Adipocyte (in vitro differentiated cells): ENCODE results near the gene CACNA1E.

ENCODE experiments used
- DNase-seq: peaks from one replicate; pipeline ENCODE4 v3.0.0-alpha.2; 2015; ENCODE audit warnings: low read depth
- H3K27me3 ChIP-seq: replicated peaks from 2 replicates; pipeline ENCODE4 v1.7.0; 2013; ENCODE audit warnings: mild to moderate bottlenecking, low read length, moderate library complexity; ENCODE audit not compliant: control insufficient read depth, insufficient read depth
- H3K36me3 ChIP-seq: 2 replicates; pipeline ENCODE4 v1.7.0; 2013; ENCODE audit warnings: low read length, mild to moderate bottlenecking, moderate library complexity; ENCODE audit not compliant: control insufficient read depth, insufficient read depth, severe bottlenecking
- H3K4me1 ChIP-seq: 2 replicates; pipeline ENCODE4 v1.7.0; 2013; ENCODE audit warnings: mild to moderate bottlenecking, low read length, moderate library complexity; ENCODE audit not compliant: control insufficient read depth, insufficient read depth
- H3K4me3 ChIP-seq: 2 replicates; pipeline ENCODE4 v1.7.0; 2013; ENCODE audit warnings: mild to moderate bottlenecking, low read length, moderate library complexity
- H3K9ac ChIP-seq: 2 replicates; pipeline ENCODE4 v1.7.0; 2013; ENCODE audit warnings: mild to moderate bottlenecking, low read length, moderate library complexity
- H3K9me3 ChIP-seq: 2 replicates; pipeline ENCODE4 v1.7.0; 2013; ENCODE audit warnings: mild to moderate bottlenecking, low read length, moderate library complexity; ENCODE audit not compliant: control insufficient read depth

CACNA1E gene

GRCh38 chr1:181483285-181484195, at the start of gene CACNA1E:
Gene CACNA1E (plus strand): TSS chr1:181483517. CDS start chr1:181483745, 228 bp downstream.
- DNase-seq: no peak
- H3K27me3 ChIP-seq: peaks cover 93% of the 10 kb centered on the region
- H3K4me3 ChIP-seq: peak within 1 kb of the TSS; percentile 53

GRCh38 chr1:181433931-181434330, 49.4 kb upstream of the CACNA1E start:
- Histone ChIP-seq H3K27me3 (peaks cover 44% of the 10 kb centered on the region), H3K36me3 (no peaks in the 10 kb centered on the region), H3K9me3 (no peaks in the 10 kb centered on the region), H3K9ac (no peak overlapping the region), H3K4me3 (no peak overlapping the region), H3K4me1 (no peaks in the 10 kb centered on the region)
- DNase-seq: no peak

More at GRCh38 chr1:181483285-181484195, at the start of gene CACNA1E:
- Histone ChIP-seq H3K9ac (no peak within 1 kb of the TSS), H3K36me3 (no peaks in the 10 kb centered on the region), H3K9me3 (no peaks in the 10 kb centered on the region), H3K4me1 (peaks cover 4% of the 10 kb centered on the region)

GRCh38 chr1:181438013-181438412, 45.3 kb upstream of the CACNA1E start:
- H3K4me1 ChIP-seq: no peaks in the 10 kb centered on the region
- peaks cover 36% of the 10 kb centered on the region for H3K27me3 ChIP-seq
- H3K9me3 ChIP-seq: no peaks in the 10 kb centered on the region

GRCh38 chr1:181440510-181440909, 42.8 kb upstream of the CACNA1E start:
- H3K36me3 ChIP-seq: no peaks in the 10 kb centered on the region
- H3K27me3 ChIP-seq: peaks cover 24% of the 10 kb centered on the region
- no peak for DNase-seq
- no peak overlapping the region for H3K9ac ChIP-seq
- no peak overlapping the region for H3K4me3 ChIP-seq
- H3K9me3 ChIP-seq: no peaks in the 10 kb centered on the region
- no peaks in the 10 kb centered on the region for H3K4me1 ChIP-seq

More at GRCh38 chr1:181438013-181438412, 45.3 kb upstream of the CACNA1E start:
- H3K9ac ChIP-seq: no peak overlapping the region
- H3K4me3 ChIP-seq: no peak overlapping the region
- H3K36me3 ChIP-seq: no peaks in the 10 kb centered on the region
- DNase-seq: no peak

GRCh38 chr1:181442181-181442525, 41.2 kb upstream of the CACNA1E start:
- H3K4me3 ChIP-seq: no peak overlapping the region
- no peaks in the 10 kb centered on the region for H3K36me3 ChIP-seq
- H3K9me3 ChIP-seq: no peaks in the 10 kb centered on the region
- H3K9ac ChIP-seq: no peak overlapping the region
- H3K27me3 ChIP-seq: peaks cover 17% of the 10 kb centered on the region
- H3K4me1 ChIP-seq: no peaks in the 10 kb centered on the region
- DNase-seq: no peak

GRCh38 chr1:181443231-181443853, 40.0 kb upstream of the CACNA1E start:
- H3K9ac ChIP-seq: no peak overlapping the region
- no peak for DNase-seq

GRCh38 chr1:181445436-181445835, 37.9 kb upstream of the CACNA1E start:
- no peak for DNase-seq
- H3K4me1 ChIP-seq: no peaks in the 10 kb centered on the region
- H3K36me3 ChIP-seq: no peaks in the 10 kb centered on the region
- H3K4me3 ChIP-seq: no peak overlapping the region
- no peak overlapping the region for H3K9ac ChIP-seq
- H3K27me3 ChIP-seq: peaks cover 3% of the 10 kb centered on the region
- no peaks in the 10 kb centered on the region for H3K9me3 ChIP-seq

More at GRCh38 chr1:181443231-181443853, 40.0 kb upstream of the CACNA1E start:
- Histone ChIP-seq H3K36me3 (no peaks in the 10 kb centered on the region), H3K27me3 (peaks cover 5% of the 10 kb centered on the region), H3K4me3 (no peak overlapping the region), H3K4me1 (no peaks in the 10 kb centered on the region), H3K9me3 (no peaks in the 10 kb centered on the region)

- Histone ChIP-seq H3K9ac (no peak overlapping the region), H3K27me3 (peaks cover 3% of the 10 kb centered on the region), H3K36me3 (no peaks in the 10 kb centered on the region), H3K4me1 (no peaks in the 10 kb centered on the region), H3K9me3 (no peaks in the 10 kb centered on the region), H3K4me3 (no peak overlapping the region)
- DNase-seq: no peak
These were observed 34.9 kb upstream of the CACNA1E start for GRCh38 chr1:181448461-181448860.

GRCh38 chr1:181451661-181452230, 31.6 kb upstream of the CACNA1E start:
- H3K27me3 ChIP-seq: no peaks in the 10 kb centered on the region
- no peak for DNase-seq
- no peaks in the 10 kb centered on the region for H3K4me1 ChIP-seq
- peaks cover 2% of the 10 kb centered on the region for H3K9me3 ChIP-seq
- H3K36me3 ChIP-seq: no peaks in the 10 kb centered on the region
- H3K4me3 ChIP-seq: no peak overlapping the region
- no peak overlapping the region for H3K9ac ChIP-seq

GRCh38 chr1:181452746-181453145, 30.6 kb upstream of the CACNA1E start:
- Histone ChIP-seq H3K4me3 (no peak overlapping the region), H3K27me3 (peaks cover 3% of the 10 kb centered on the region), H3K4me1 (no peaks in the 10 kb centered on the region), H3K36me3 (no peaks in the 10 kb centered on the region), H3K9ac (no peak overlapping the region), H3K9me3 (peaks cover 6% of the 10 kb centered on the region)
- DNase-seq: no peak

GRCh38 chr1:181453541-181454201, 29.6 kb upstream of the CACNA1E start:
- Histone ChIP-seq H3K36me3 (no peaks in the 10 kb centered on the region), H3K9me3 (peaks cover 6% of the 10 kb centered on the region), H3K27me3 (peaks cover 6% of the 10 kb centered on the region), H3K9ac (no peak overlapping the region), H3K4me1 (no peaks in the 10 kb centered on the region), H3K4me3 (no peak overlapping the region)
- DNase-seq: no peak
